GM12878 (cell line): ENCODE results near the gene WDFY1. TPM values are rescaled to one million over a fixed set of nuclear protein-coding genes. Genes with fewer than 3 reads are reported as not detected.

ENCODE experiments used
- ATF2 ChIP-seq: IDR thresholded peaks from 2 replicates; pipeline ENCODE4 v1.6.1; 2012; ENCODE audit warnings: low read length, inconsistent platforms
- CHD2 ChIP-seq: IDR thresholded peaks from 2 replicates; pipeline ENCODE4 v1.6.1; 2011; ENCODE audit warnings: low read depth, low read length, improper control_type of control experiment, borderline replicate concordance
- CTCF ChIP-seq, 3 experiments: IDR thresholded peaks in 2 of 3; conservative IDR thresholded peaks in 1 of 3; 2 replicates each; pipeline ENCODE4 v1.5.1; 2011; ENCODE audit warnings: low read depth in 3 of 3, low read length in 3 of 3, mild to moderate bottlenecking in 3 of 3, control low read depth in 2 of 3, moderate library complexity in 2 of 3, inconsistent platforms in 1 of 3, mixed read lengths in 1 of 3; ENCODE audit not compliant: control insufficient read depth in 2 of 3, insufficient read depth in 1 of 3; ENCODE audit errors: extremely low read depth in 1 of 3
- DPF2 ChIP-seq: fragments of 450-650 bp; IDR thresholded peaks from 2 replicates; pipeline ENCODE4 v1.6.1; 2017; ENCODE audit warnings: mild to moderate bottlenecking
- EP300 ChIP-seq, 2 experiments: fragments of 150-350 bp in 1 of 2; IDR thresholded peaks; 2 replicates each; pipeline ENCODE4 v1.6.1; 2011 to 2012; ENCODE audit warnings: low read depth in 2 of 2, low read length in 2 of 2, borderline replicate concordance in 1 of 2, improper control_type of control experiment in 1 of 2, inconsistent platforms in 1 of 2; ENCODE audit not compliant: control insufficient read depth in 1 of 2
- GATAD2B ChIP-seq: fragments of 450-650 bp; conservative IDR thresholded peaks from 2 replicates; pipeline ENCODE4 v1.6.1; 2017; ENCODE audit warnings: low read depth, mild to moderate bottlenecking, moderate library complexity
- HDAC6 ChIP-seq: fragments of 200-600 bp; sonication (generic); IDR thresholded peaks from one replicate; pipeline ENCODE4 v1.8.0; 2017; ENCODE audit warnings: antibody characterized with exemption; ENCODE audit not compliant: unreplicated experiment
- LARP7 ChIP-seq: fragments of 450-650 bp; IDR thresholded peaks from 2 replicates; pipeline ENCODE4 v1.6.1; 2017; ENCODE audit warnings: mild to moderate bottlenecking
- NFXL1 ChIP-seq: fragments of 450-650 bp; IDR thresholded peaks from 2 replicates; pipeline ENCODE4 v1.6.1; 2017; ENCODE audit warnings: antibody characterized with exemption, mild to moderate bottlenecking, borderline replicate concordance
- NKRF ChIP-seq: fragments of 450-650 bp; conservative IDR thresholded peaks from 2 replicates; pipeline ENCODE4 v1.6.1; 2017; ENCODE audit warnings: mild to moderate bottlenecking, moderate library complexity
- RAD21 ChIP-seq: IDR thresholded peaks from 2 replicates; pipeline ENCODE4 v1.6.1; 2011; ENCODE audit warnings: mild to moderate bottlenecking, low read depth, low read length, moderate library complexity; ENCODE audit not compliant: insufficient read depth
- RB1 ChIP-seq: fragments of 450-650 bp; formaldehyde crosslinking; IDR thresholded peaks from 2 replicates; pipeline ENCODE4 v1.6.1; 2017; ENCODE audit warnings: mild to moderate bottlenecking, borderline replicate concordance
- RELB ChIP-seq: fragments of 450-650 bp; IDR thresholded peaks from 2 replicates; pipeline ENCODE4 v1.6.1; 2017; ENCODE audit warnings: low read depth, mild to moderate bottlenecking, moderate library complexity
- SUZ12 ChIP-seq: fragments of 200-600 bp; sonication (generic); IDR thresholded peaks from one replicate; pipeline ENCODE4 v1.6.1; 2018; ENCODE audit warnings: antibody characterized with exemption, mild to moderate bottlenecking; ENCODE audit not compliant: unreplicated experiment
- TCF3 ChIP-seq: IDR thresholded peaks from 2 replicates; pipeline ENCODE4 v1.6.1; 2012; ENCODE audit warnings: low read depth, mild to moderate bottlenecking, low read length, borderline replicate concordance; ENCODE audit not compliant: insufficient read depth
- YY1 ChIP-seq: IDR thresholded peaks from 2 replicates; pipeline ENCODE4 v1.6.1; 2011; ENCODE audit warnings: low read depth, mild to moderate bottlenecking, low read length
- ZBTB4 ChIP-seq: fragments of 450-650 bp; formaldehyde crosslinking; IDR thresholded peaks from 2 replicates; pipeline ENCODE4 v1.4.0; 2022; ENCODE audit warnings: mild to moderate bottlenecking, moderate library complexity
- polyA plus RNA-seq, 11 experiments: library from polyadenylated mRNA; depleted of rRNA in 4 of 11; unstranded in 6 of 11; stranded (reverse) in 5 of 11; fragments of >200 nt; fragmentation: Nextera tagmentation in 4 of 11; fragmentation: Illumina TruSeq in 1 of 11; extraction: Ambion mirVana in 4 of 11; extraction: Trizol in 1 of 11; gene quantifications; 1 replicate in 1 of 11; 2 replicates in 10 of 11; pipeline versions ENCODE4 v1.2.1 to v1.2.3, GENCODE V29; 2011 to 2016; ENCODE audit warnings: inconsistent platforms in 2 of 11, missing spikeins in 2 of 11, low read depth in 1 of 11
- total RNA-seq, 4 experiments: library from RNA; depleted of rRNA in 3 of 4; stranded (reverse); fragments of >200 nt in 3 of 4; fragmentation: Illumina TruSeq in 1 of 4; extraction: Trizol in 1 of 4; gene quantifications; 2 replicates each; pipeline versions ENCODE4 v1.2.1 to v1.2.3, GENCODE V29; 2013 to 2021

WDFY1 gene
- total and polyA plus RNA-seq, 10 of the 15 experiments (the other 5 are each of a cell fraction or from before 2014, with no cell fraction given), result 2.9 to 28.1 (median 13.1) TPM

GRCh38 chr2:223837287-223838061 lies 107.7 kb downstream of the WDFY1 start, which contains the start of gene AP1S3 (continued):
- TF ChIP-seq SUZ12, result no peak
- peak; percentile 85 for TF ChIP-seq LARP7
- peak; percentile 80 for TF ChIP-seq NKRF
- 0 out of 2 replicates have a peak, but pooled peaks have one; percentile 35 for TF ChIP-seq CHD2
- peak; percentile 58; the same call in 1 of the 2 replicates for TF ChIP-seq YY1
- peak in 2 of 3 experiments; percentile 11 to 24; a peak in 2 of 6 replicates for TF ChIP-seq CTCF (IDR thresholded peaks at IDR 0.05 in 2 of 3, conservative IDR thresholded peaks at IDR 0.05 in 1 of 3; ENCODE audit: control insufficient read depth in 2 of 3, extremely low read depth in 1 of 3, insufficient read depth in 1 of 3, low read depth in 3 of 3, low read length in 3 of 3)
- 0 out of 2 replicates have a peak, but pooled peaks have one; percentile 25 for TF ChIP-seq RB1
- peak; percentile 75 for TF ChIP-seq TCF3
- TF ChIP-seq GATAD2B, result peak; percentile 21
- TF ChIP-seq HDAC6, result no peak
- no peak for TF ChIP-seq RAD21
- TF ChIP-seq ZBTB4 (CRISPR knock-in tag), result no peak
- peak; percentile 97 for TF ChIP-seq NFXL1
- TF ChIP-seq ATF2, result no peak
- peak; percentile 55; the same call in 1 of the 2 replicates for TF ChIP-seq DPF2
- peak; percentile 87 for TF ChIP-seq RELB
- 0 out of 4 replicates have a peak, but pooled peaks of 1 of the 2 experiments have one; percentile 3 for TF ChIP-seq EP300 (IDR thresholded peaks at IDR 0.05; ENCODE audit: borderline replicate concordance in 1 of 2, control insufficient read depth in 1 of 2, low read depth in 2 of 2, low read length in 2 of 2)
